Spinal cord (tissue), 10 donors: Measurements from ENCODE around the gene OR51G1. TPM values are rescaled to one million over a fixed set of nuclear protein-coding genes. Genes with fewer than 3 reads are reported as not detected.
A peak's percentile ranks its signal among the peaks of the same experiment; 100 is the strongest.

Experiments
- DNase-seq, 6 donors: peaks; one replicate each; pipeline versions ENCODE4 v3.0.0 to v3.0.0-alpha.2; 2013 to 2015; ENCODE audit warnings: low spot score in 6 of 6, low read depth in 4 of 6
- H3K27ac ChIP-seq: one replicate; pipeline ENCODE4 v1.5.1; 2013; ENCODE audit warnings: low read depth, low read length, control low read depth
- H3K27me3 ChIP-seq: one replicate; pipeline ENCODE4 v1.6.1; 2013; ENCODE audit warnings: low read length; ENCODE audit not compliant: control insufficient read depth, insufficient read depth
- H3K36me3 ChIP-seq: one replicate; pipeline ENCODE4 v1.6.1; 2013; ENCODE audit warnings: low read length; ENCODE audit not compliant: control insufficient read depth, insufficient read depth
- H3K4me1 ChIP-seq: one replicate; pipeline ENCODE4 v1.6.1; 2013; ENCODE audit warnings: low read length; ENCODE audit not compliant: control insufficient read depth, insufficient read depth
- H3K4me3 ChIP-seq: one replicate; pipeline ENCODE4 v1.5.1; 2013; ENCODE audit warnings: low read depth, low read length, control low read depth
- H3K9me3 ChIP-seq: one replicate; pipeline ENCODE4 v1.6.1; 2013; ENCODE audit warnings: low read length; ENCODE audit not compliant: control insufficient read depth, insufficient read depth
- WGBS: methylation state at CpG from one replicate; pipeline ENCODE4 v1.1.5; 2013; ENCODE audit warnings: missing lambda C conversion rate; ENCODE audit not compliant: insufficient coverage; 5-methylcytosine and 5-hydroxymethylcytosine counted together
- polyA plus RNA-seq, 2 donors: library from polyadenylated mRNA; unstranded; fragments of 120-200 nt; gene quantifications; one replicate each; pipeline ENCODE4 v1.2.1, GENCODE V29; 2013; ENCODE audit not compliant: insufficient read length in 2 of 2
- total RNA-seq, 2 donors: library from RNA; depleted of rRNA in 1 of 2; stranded (reverse); fragments of 120-200 nt in 1 of 2; fragments of >200 nt in 1 of 2; gene quantifications; one replicate each; pipeline versions ENCODE4 v1.2.3 to v1.2.4, GENCODE V29; 2013 to 2014
- donor health status: healthy.

OR51G1 gene
- total and polyA plus RNA-seq, 4 donors: not detected

GRCh38 chr11:4921796-4922195 lies 2.3 kb downstream of the OR51G1 start:
- H3K27me3 ChIP-seq: no peaks in the 10 kb centered on the region
- no peaks in the 10 kb centered on the region for H3K9me3 ChIP-seq
- DNase-seq: no peak
- no CpG with 5 or more reads among the region's 1 CpG for WGBS
- no peaks in the 10 kb centered on the region for H3K36me3 ChIP-seq
- no peaks in the 10 kb centered on the region for H3K4me1 ChIP-seq
- H3K27ac ChIP-seq: no peak overlapping the region
- no peak overlapping the region for H3K4me3 ChIP-seq

GRCh38 chr11:4919250-4919649 lies 4.9 kb downstream of the OR51G1 start, which contains the start of gene OR51G2:
TSS of gene OR51G2 (minus strand) at chr11:4919350. CDS start at chr11:4915663, 3,687 bp downstream.
- Histone ChIP-seq H3K4me1 (no peaks in the 10 kb centered on the region), H3K4me3 (no peak within 1 kb of the TSS), H3K36me3 (no peaks in the 10 kb centered on the region), H3K27ac (no peak within 1 kb of the TSS), H3K9me3 (no peaks in the 10 kb centered on the region), H3K27me3 (no peaks in the 10 kb centered on the region)
- no peak for DNase-seq
- no CpG with 5 or more reads among the region's 4 CpGs for WGBS

- H3K27ac ChIP-seq: no peak overlapping the region
- no peak for DNase-seq
- H3K4me3 ChIP-seq: no peak overlapping the region
- no peaks in the 10 kb centered on the region for H3K27me3 ChIP-seq
- H3K36me3 ChIP-seq: no peaks in the 10 kb centered on the region
- H3K4me1 ChIP-seq: no peaks in the 10 kb centered on the region
- no peaks in the 10 kb centered on the region for H3K9me3 ChIP-seq
These were observed 7.6 kb downstream of the OR51G1 start for GRCh38 chr11:4916581-4916980.

GRCh38 chr11:4903484-4903883 lies 20.7 kb downstream of the OR51G1 start, which contains the start of gene OR51A7:
TSS of gene OR51A7 (plus strand) at chr11:4903783. CDS start at chr11:4907370, 3,587 bp downstream.
- DNase-seq: no peak
- Histone ChIP-seq H3K36me3 (no peaks in the 10 kb centered on the region), H3K9me3 (no peaks in the 10 kb centered on the region), H3K27me3 (no peaks in the 10 kb centered on the region), H3K27ac (no peak within 1 kb of the TSS), H3K4me1 (no peaks in the 10 kb centered on the region), H3K4me3 (no peak within 1 kb of the TSS)

GRCh38 chr11:4891996-4892640 lies 32.0 kb downstream of the OR51G1 start:
- Histone ChIP-seq H3K36me3 (no peaks in the 10 kb centered on the region), H3K9me3 (no peaks in the 10 kb centered on the region), H3K27ac (no peak overlapping the region), H3K4me3 (no peak overlapping the region), H3K4me1 (no peaks in the 10 kb centered on the region), H3K27me3 (no peaks in the 10 kb centered on the region)
- no CpG with 5 or more reads among the region's 1 CpG for WGBS
- no peak for DNase-seq

GRCh38 chr11:4890279-4890678 lies 33.9 kb downstream of the OR51G1 start:
- WGBS: 92% methylated on average over 2 of the region's 2 CpGs

GRCh38 chr11:4887591-4887990 lies 36.5 kb downstream of the OR51G1 start:
- DNase-seq: no peak
- H3K4me3 ChIP-seq: no peak overlapping the region
- no peaks in the 10 kb centered on the region for H3K4me1 ChIP-seq
- no peaks in the 10 kb centered on the region for H3K36me3 ChIP-seq
- H3K27ac ChIP-seq: no peak overlapping the region
- H3K27me3 ChIP-seq: no peaks in the 10 kb centered on the region
- no CpG with 5 or more reads among the region's 1 CpG for WGBS
- H3K9me3 ChIP-seq: no peaks in the 10 kb centered on the region

More at GRCh38 chr11:4890279-4890678, 33.9 kb downstream of the OR51G1 start:
- no peaks in the 10 kb centered on the region for H3K9me3 ChIP-seq
- no peaks in the 10 kb centered on the region for H3K27me3 ChIP-seq
- DNase-seq: no peak
- no peaks in the 10 kb centered on the region for H3K4me1 ChIP-seq
- H3K4me3 ChIP-seq: no peak overlapping the region
- H3K27ac ChIP-seq: no peak overlapping the region
- H3K36me3 ChIP-seq: no peaks in the 10 kb centered on the region

- Histone ChIP-seq H3K36me3 (no peaks in the 10 kb centered on the region), H3K9me3 (no peaks in the 10 kb centered on the region), H3K27ac (no peak overlapping the region), H3K4me1 (no peaks in the 10 kb centered on the region), H3K27me3 (no peaks in the 10 kb centered on the region), H3K4me3 (no peak overlapping the region)
- no CpG with 5 or more reads among the region's 3 CpGs for WGBS
- DNase-seq: no peak
These were observed 38.0 kb downstream of the OR51G1 start for GRCh38 chr11:4886186-4886585.

- Histone ChIP-seq H3K4me3 (no peak overlapping the region), H3K27ac (no peak overlapping the region), H3K9me3 (no peaks in the 10 kb centered on the region), H3K4me1 (no peaks in the 10 kb centered on the region), H3K27me3 (no peaks in the 10 kb centered on the region), H3K36me3 (no peaks in the 10 kb centered on the region)
- peak in 1 of 6 donors; percentile 7 for DNase-seq
- 17% methylated on average over 2 of the region's 3 CpGs for WGBS
These were observed 39.8 kb downstream of the OR51G1 start for GRCh38 chr11:4884361-4884760.

GRCh38 chr11:4882543-4882942 lies 41.6 kb downstream of the OR51G1 start:
- no peak overlapping the region for H3K4me3 ChIP-seq
- H3K9me3 ChIP-seq: no peaks in the 10 kb centered on the region
- H3K27me3 ChIP-seq: no peaks in the 10 kb centered on the region
- DNase-seq: no peak
- 97% methylated on average over 3 of the region's 5 CpGs for WGBS
- H3K27ac ChIP-seq: no peak overlapping the region
- H3K36me3 ChIP-seq: no peaks in the 10 kb centered on the region
- no peaks in the 10 kb centered on the region for H3K4me1 ChIP-seq
